Erythroblast (primary cell): Measurements from ENCODE around the gene NOL3.

Source experiments
- GATA1 ChIP-seq: IDR thresholded peaks from 2 replicates; pipeline ENCODE4 v1.6.1; 2011; ENCODE audit warnings: low read depth, mild to moderate bottlenecking, control low read depth, low read length, moderate library complexity
- POLR2A ChIP-seq: IDR thresholded peaks from 2 replicates; pipeline ENCODE4 v1.6.1; 2011; ENCODE audit warnings: mild to moderate bottlenecking, low read length

DNA sequence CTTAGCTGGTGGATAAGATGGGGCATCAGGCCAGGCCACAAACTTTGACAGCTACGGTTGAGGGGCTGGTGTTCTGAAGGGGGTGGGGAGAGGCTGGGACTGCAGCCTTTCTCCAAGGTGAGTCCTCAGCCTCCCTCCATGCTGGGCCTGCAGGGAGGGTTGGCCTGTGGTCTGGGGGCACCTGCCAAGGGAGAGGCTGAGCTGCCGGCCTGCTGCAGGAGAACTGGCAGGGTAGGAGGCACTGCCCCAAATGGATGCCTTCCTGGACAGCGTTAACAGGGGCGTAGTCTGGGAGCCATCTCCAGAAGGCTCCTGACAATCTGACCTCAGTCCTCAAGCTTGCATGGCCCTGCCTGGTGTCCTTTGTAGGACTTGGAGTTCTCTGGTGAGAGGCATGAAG is 33.7 kb downstream of the NOL3 start:
- TF ChIP-seq POLR2A (no peak), GATA1 (no peak)
